ENCODE data around the gene PDE6D.

The PDE6D gene

DNA sequence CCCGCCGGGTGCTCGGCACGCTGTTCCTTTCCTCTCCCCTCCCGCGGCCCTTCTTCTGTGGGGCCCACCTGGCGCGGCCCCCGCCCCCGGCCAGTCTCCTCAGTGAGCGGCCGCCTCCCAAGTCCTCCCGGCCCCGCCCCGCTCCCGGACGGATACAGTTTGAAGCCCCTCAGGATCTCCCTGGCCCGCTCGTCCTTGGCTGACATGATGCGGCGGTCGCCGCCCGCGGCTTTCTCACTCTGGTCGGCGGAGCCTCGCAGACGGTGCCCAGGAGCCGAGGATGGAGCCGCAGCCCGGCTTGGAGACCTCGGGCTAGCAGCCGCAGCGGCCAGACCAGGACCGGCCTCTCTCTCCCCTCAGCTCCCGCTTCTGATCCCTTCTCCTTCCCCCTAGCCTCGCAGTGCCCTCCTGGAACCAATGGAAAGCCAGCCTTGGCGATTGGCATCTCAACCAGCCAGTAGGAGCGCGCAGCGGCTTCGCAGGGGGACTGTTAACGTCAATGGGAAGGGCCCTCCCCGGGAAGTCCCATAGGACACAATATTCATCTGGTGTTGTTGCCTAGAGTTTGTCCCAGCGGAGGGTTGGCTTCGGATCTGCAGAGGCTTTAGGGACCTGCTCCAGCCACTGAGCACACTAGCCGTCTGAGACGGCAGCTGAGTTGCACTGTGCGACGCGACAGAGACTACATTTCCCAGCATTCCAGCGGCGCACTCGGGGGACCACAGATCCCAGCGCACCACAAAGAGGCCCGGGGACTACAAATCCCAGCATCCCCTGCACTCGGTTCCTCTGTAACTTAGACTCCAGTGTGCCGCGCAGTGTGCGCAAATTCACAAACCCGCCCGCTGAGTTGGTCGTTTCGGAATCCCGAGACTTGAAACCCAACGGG, at the start of gene PDE6D:
TSS of gene PDE6D (minus strand) at position 374 of the 889 bp plus-strand sequence. CDS start at position 206, 168 bp downstream.
- DNase-seq (ENCODE audit: low read depth in 3 of 3), result peak; percentile 92 to 96 (median 95)

GRCh38 chr2:231821908-231822307, 40.8 kb upstream of the PDE6D start:
- no peak for DNase-seq (ENCODE audit: low read depth in 3 of 3)

GRCh38 chr2:231820786-231821303, 39.8 kb upstream of the PDE6D start:
- no peak for DNase-seq (ENCODE audit: low read depth in 3 of 3)

GRCh38 chr2:231819447-231820042, 38.5 kb upstream of the PDE6D start:
- DNase-seq (ENCODE audit: low read depth in 3 of 3), result no peak

- no peak for DNase-seq (ENCODE audit: low read depth in 3 of 3)
These were observed 35.4 kb upstream of the PDE6D start for GRCh38 chr2:231816327-231817026.

DNA sequence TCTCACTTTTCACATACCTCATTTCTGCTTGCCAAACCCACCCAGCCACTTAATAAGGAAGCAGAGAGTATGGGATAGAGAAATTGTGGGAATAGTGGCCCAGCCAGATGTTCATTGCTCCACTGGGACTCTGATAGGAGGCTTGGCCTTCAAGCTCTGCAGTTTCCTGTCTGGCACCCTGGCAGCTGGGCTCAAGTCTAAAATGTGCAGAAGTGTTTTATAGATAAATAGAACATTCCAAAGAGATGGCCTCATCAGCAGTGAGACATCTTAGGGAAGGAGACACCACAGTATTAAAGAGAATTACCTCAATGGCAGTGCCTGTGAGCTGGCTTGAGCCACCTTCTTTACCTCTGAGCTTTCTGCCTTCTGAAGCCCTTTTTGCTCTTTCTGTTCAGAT, 29.8 kb upstream of the PDE6D start:
- no peak for DNase-seq (ENCODE audit: low read depth in 3 of 3)

- DNase-seq (ENCODE audit: low read depth in 3 of 3), result no peak
These were observed 25.9 kb upstream of the PDE6D start for GRCh38 chr2:231807020-231807419.

DNA sequence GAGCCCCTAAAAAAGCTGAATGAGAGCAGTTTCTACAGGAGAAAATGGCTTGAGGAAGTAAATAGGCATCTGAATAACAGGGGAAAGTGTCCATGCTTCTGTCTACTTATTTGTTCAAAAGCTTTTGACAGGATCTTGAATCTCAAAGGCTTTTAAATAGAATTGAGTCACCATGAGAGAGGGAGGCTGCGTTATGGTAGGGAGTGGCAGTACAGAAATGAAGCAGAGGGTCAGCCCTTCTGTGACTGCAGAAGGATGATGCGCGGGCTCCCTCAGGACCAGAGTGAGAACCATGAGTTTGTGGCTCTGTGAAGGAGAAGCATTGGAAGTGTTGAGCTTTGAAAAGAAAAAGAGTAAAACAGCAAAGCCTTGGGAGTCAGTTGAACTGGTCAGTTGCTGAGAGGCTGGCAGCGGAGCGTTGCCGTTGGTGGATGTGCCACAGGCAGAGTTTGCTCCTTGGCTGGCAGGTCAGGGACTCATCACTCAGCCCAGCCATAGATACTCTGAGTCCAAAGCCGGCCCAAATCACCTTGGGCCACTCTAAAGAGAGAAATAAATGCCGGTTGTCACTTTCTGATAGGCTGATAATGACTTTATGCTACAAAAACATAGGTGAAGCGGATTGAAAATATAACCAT, 22.5 kb upstream of the PDE6D start:
- DNase-seq (ENCODE audit: low read depth in 3 of 3), result no peak

- DNase-seq (ENCODE audit: low read depth in 3 of 3), result peak in 1 of 3 experiments; percentile 37
These were observed 19.5 kb upstream of the PDE6D start for GRCh38 chr2:231800493-231801091.

GRCh38 chr2:231795525-231796327, 14.6 kb upstream of the PDE6D start:
- no peak for DNase-seq (ENCODE audit: low read depth in 3 of 3)

GRCh38 chr2:231794383-231794782, 13.3 kb upstream of the PDE6D start:
- no peak for DNase-seq (ENCODE audit: low read depth in 3 of 3)

DNA sequence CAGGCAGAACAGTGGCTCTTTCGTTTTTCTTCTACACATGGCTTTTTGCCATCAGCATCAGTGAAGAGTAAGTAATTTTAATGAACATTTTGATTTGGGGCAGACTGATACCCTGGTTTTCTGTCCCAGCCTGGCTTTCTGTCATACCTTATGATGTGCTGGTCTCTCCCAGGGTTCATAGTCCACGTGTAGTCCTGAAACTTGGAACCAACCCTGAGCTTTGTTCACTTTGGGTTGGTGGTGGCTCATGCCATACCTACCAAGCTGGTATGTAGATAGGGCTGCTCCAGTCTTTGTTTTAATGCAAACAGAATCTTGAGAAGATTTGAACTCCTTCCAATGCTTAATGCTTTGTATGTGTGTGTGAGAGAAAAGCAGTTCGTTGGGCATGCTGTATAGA, 10.0 kb upstream of the PDE6D start:
- no peak for DNase-seq (ENCODE audit: low read depth in 3 of 3)

DNA sequence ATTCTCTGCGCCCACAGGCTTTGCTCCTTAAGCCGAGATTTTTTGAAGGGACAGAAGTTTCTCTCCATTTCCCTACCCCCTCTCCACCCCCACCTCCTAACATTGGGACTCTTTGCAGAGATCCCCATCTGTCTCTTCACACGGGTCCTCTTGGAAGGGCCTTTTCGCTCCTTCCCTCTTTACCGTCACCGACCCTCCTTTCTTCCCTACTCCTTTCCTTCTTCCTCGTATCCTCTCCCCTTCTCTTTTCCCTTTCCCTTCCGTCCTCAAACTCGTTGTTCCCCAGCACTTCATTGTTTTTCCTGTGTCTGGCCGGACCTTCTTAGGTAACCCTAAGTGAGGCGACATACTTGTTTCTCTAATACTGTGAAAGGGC, 5.8 kb upstream of the PDE6D start:
- DNase-seq (ENCODE audit: low read depth in 3 of 3), result no peak

DNA sequence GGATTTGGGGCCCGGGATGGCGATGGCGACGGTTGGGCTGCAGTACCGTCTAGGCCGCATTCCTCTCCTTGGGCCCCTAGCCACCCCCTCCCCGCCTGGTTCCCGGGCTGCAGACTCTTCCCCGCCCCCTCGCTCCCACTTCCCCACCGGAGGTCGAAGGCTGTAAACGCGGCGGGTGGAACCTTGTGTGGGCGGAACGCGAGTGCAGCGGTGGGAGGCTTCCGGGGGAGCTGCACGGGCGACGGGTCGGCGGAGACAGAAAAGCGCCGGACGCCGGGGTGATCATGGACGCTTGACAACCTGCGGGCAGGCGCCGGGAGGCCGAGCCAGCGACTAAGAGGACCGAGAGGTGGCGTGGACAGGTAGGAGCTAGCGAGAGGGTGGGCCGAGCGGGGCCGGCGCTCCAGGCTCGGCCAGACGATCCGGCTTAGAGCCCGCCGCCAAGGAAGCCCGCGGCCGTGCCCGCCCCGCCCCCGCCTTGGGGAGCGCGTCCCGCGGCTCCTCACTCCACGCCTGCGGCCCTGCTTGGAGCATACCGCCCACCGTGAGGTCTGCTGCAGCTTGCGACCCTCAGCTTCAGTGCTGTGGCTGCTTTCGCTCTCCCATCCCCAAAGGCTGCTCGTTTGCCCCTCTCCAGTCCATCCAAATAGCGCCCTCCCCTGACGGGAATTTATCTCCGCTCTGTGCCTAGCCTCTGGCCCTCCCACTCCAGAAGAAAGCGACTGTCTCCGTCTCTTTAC, 5.3 kb upstream of the PDE6D start, which contains the start of gene COPS7B:
TSS of gene COPS7B (plus strand) at position 269 of the 740 bp plus-strand sequence. CDS start 2,126 bp downstream, outside the sequence.
- DNase-seq (ENCODE audit: low read depth in 3 of 3), result peak; percentile 74 to 87 (median 79)

- DNase-seq (ENCODE audit: low read depth in 3 of 3), result no peak
These were observed 4.7 kb upstream of the PDE6D start for GRCh38 chr2:231785822-231786176.

- no peak for DNase-seq (ENCODE audit: low read depth in 3 of 3)
These were observed 4.3 kb upstream of the PDE6D start for GRCh38 chr2:231785413-231785812.

- no peak for DNase-seq (ENCODE audit: low read depth in 3 of 3)
These were observed 980 bp upstream of the PDE6D start for GRCh38 chr2:231781798-231782726.

DNA sequence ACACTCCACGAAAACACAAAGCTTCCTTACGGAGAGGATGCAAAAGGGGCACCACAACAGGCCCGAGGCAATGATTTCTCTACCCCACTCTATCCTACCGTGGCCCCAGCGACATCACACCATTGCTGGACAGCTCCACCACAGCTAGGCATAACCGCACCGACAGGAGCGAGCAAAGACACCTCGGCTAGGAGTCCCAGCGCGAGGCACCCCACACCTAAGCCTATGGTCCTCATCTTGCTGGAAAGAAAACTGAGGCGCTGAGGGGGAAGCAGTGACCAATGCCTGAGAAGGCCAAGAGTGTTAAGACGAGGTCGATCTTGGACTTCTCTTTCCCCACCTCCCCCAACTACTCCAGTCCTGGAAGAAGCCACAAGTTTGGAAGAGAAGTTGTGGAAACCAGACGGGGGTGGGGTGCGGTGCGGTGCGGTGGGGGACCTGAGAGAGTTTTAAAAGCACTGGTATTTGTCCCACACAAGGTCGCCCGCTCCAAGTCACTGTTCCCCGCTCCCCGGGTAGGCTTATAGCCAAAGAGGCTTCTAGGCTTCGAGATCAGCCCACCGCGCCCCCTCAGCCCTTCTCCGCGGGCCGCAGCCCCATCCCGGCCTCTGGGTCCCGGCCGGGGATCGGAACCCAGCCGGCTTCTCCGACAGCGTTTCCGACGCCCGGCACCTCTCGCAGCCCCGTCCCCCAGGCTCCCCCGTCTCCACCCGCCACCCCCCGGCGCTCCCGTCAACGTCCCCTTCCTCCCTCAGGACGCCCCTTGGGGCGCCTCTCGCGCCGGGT, 766 bp downstream of the PDE6D start:
- no peak for DNase-seq (ENCODE audit: low read depth in 3 of 3)
